H1 (cell line): ENCODE data around the gene ADAMTS8. TPM values are rescaled to one million over a fixed set of nuclear protein-coding genes. Genes with fewer than 3 reads are reported as not detected.

Experiments
- BCL11A ChIP-seq, 2 experiments: IDR thresholded peaks; one replicate each; pipeline ENCODE4 v1.6.1; 2011; ENCODE audit warnings: low read depth in 2 of 2, low read length in 2 of 2, mild to moderate bottlenecking in 2 of 2
- polyA plus RNA-seq, 7 experiments: library from polyadenylated mRNA; depleted of rRNA in 3 of 7; stranded (reverse) in 5 of 7; unstranded in 2 of 7; fragments of >200 nt in 5 of 7; fragments of 200-250 nt in 2 of 7; gene quantifications; 1 replicate in 5 of 7; 2 replicates in 1 of 7; 4 replicates in 1 of 7; pipeline versions ENCODE4 v1.2.1 to v1.2.3, GENCODE V29; 2011 to 2013; ENCODE audit warnings: missing spikeins in 2 of 7, mixed read lengths in 2 of 7
- total RNA-seq: library from RNA; stranded (reverse); fragmentation: NEBNext Ultra II Directional; extraction: Animal tissue kit (Norgen Biotek cat#: 25700); gene quantifications from 2 replicates; pipeline ENCODE4 v1.2.1, GENCODE V29; 2021

Gene ADAMTS8
- total and polyA plus RNA-seq, 2 of the 8 experiments (the other 6 are each of a cell fraction or from before 2014, with no cell fraction given): 9.3 to 16.6 TPM

- TF ChIP-seq BCL11A (IDR thresholded peaks at IDR 0.05; ENCODE audit: low read depth in 2 of 2, low read length in 2 of 2): no peak
Observed at GRCh38 chr11:130397780-130398179, 30.6 kb downstream of the ADAMTS8 start (continued).
